Uterus (tissue), 4 donors: Measurements from ENCODE around the gene SGMS1. TPM values are rescaled to one million over a fixed set of nuclear protein-coding genes. Genes with fewer than 3 reads are reported as not detected.
"Not testable (repeated sequence)": the region's sequence is repeated elsewhere in the genome, so short reads cannot be mapped to it uniquely, and the experiment has no call there.

Experiments
- DNase-seq, 2 donors: peaks; one replicate each; pipeline ENCODE4 v3.0.0-alpha.2; 2019 to 2020
- H3K27ac ChIP-seq, 2 donors: fragments of 200-600 bp; sonication (generic); 1 replicate in 1 of 2; 2 replicates in 1 of 2; pipeline ENCODE4 v1.5.1; 2016 to 2018
- H3K27me3 ChIP-seq, 2 donors: fragments of 200-600 bp; sonication (generic); one replicate each; pipeline ENCODE4 v1.5.1; 2018 to 2019; ENCODE audit warnings: control low read depth in 1 of 2
- H3K36me3 ChIP-seq, 2 donors: fragments of 200-600 bp; sonication (generic); one replicate each; pipeline ENCODE4 v1.5.1; 2019; ENCODE audit warnings: control low read depth in 1 of 2
- H3K4me1 ChIP-seq, 2 donors: fragments of 200-600 bp; sonication (generic); one replicate each; pipeline ENCODE4 v1.5.1; 2018 to 2019; ENCODE audit warnings: control low read depth in 1 of 2
- H3K4me3 ChIP-seq, 2 donors: fragments of 200-600 bp; sonication (generic); 1 replicate in 1 of 2; 2 replicates in 1 of 2; pipeline ENCODE4 v1.5.1; 2018 to 2019; ENCODE audit warnings: mild to moderate bottlenecking in 1 of 2
- H3K9me3 ChIP-seq, 2 donors: fragments of 200-600 bp; sonication (generic); one replicate each; pipeline ENCODE4 v1.5.1; 2019; ENCODE audit warnings: control low read depth in 1 of 2
- POLR2A ChIP-seq, 2 donors: fragments of 450-650 bp; IDR thresholded peaks; one replicate each; pipeline ENCODE4 v1.6.1; 2016; ENCODE audit warnings: antibody characterized with exemption in 2 of 2, mild to moderate bottlenecking in 1 of 2, moderate library complexity in 1 of 2
- intact Hi-C: fragments of 100-400 bp; cut with DNase I; formaldehyde crosslinking; loops from one replicate; pipeline ENCODE4 v1.15.1; 2023; ENCODE audit warnings: low total_unique reads
- total RNA-seq, 4 donors: library from RNA; depleted of rRNA in 3 of 4; stranded (reverse); fragments of >200 nt in 3 of 4; gene quantifications; one replicate each; pipeline versions ENCODE4 v1.1.0 to v1.2.4, GENCODE V29; 2014 to 2023
- TF ChIP-seq, protein P1 (sequence below), 4 experiments: fragments of 200-600 bp in 2 of 4; fragments of 450-650 bp in 2 of 4; sonication (generic) in 2 of 4; IDR thresholded peaks; one replicate each; pipeline ENCODE4 v1.5.1; 2016 to 2019; ENCODE audit warnings: antibody characterized with exemption in 4 of 4, mild to moderate bottlenecking in 2 of 4, moderate library complexity in 1 of 4
- donor health status: DM: yes; HTN: yes; CAD: no.

Gene SGMS1
- total RNA-seq, 4 donors from 2014 or later, result 38.0 to 102 (median 57.7) TPM

DNA sequence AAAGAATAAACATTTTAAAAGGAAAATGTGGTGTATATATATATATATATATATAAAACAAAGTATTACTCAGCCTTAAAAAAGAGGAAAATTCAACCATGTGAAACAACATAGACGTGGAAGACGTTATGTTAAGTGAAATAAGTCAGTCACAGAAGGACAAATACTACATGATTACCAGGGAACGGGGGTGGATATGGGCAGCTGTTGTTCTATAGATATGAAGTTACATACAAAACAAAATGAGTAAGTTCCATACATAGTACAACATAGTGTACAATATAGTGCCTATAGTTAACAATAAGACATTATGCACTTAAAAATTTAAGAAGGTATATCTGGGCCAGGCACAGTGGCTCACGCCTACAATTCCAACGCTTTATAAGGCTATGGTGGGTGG lies 48.8 kb downstream of the SGMS1 start:
- Histone ChIP-seq H3K4me3 (no peak overlapping the region), H3K4me1 (no peaks in the 10 kb centered on the region), H3K27me3 (no peaks in the 10 kb centered on the region), H3K9me3 (no peaks in the 10 kb centered on the region), H3K27ac (no peak overlapping the region), H3K36me3 (no peaks in the 10 kb centered on the region)
- no peak for DNase-seq
- intact Hi-C loops, result no loop called here
- TF ChIP-seq POLR2A (IDR thresholded peaks at IDR 0.05), result no peak

DNA sequence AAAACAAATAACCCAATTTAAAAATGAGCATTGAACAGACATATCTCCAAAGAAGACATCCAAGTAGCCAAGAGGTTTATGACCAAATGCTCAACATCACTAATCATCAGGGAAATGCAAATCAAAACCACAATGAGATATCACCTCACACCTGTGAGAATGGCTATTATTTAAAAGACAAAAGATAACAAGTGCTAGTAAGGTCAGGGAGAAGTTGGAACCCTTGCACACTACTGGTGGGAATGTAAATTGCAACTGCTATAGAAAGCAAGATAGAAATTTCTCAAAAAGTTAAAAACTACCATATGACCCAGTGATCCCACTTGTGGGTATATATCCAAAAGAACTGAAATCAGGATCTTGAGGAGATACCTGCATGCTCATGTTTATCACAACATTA lies 49.5 kb downstream of the SGMS1 start:
- no peaks in the 10 kb centered on the region for H3K36me3 ChIP-seq
- no peaks in the 10 kb centered on the region for H3K4me1 ChIP-seq
- H3K27me3 ChIP-seq, result no peaks in the 10 kb centered on the region
- no peak for DNase-seq
- intact Hi-C loops, result no loop called here
- no peak overlapping the region for H3K4me3 ChIP-seq
- no peak for TF ChIP-seq POLR2A (IDR thresholded peaks at IDR 0.05)
- TF ChIP-seq, protein P1, sequence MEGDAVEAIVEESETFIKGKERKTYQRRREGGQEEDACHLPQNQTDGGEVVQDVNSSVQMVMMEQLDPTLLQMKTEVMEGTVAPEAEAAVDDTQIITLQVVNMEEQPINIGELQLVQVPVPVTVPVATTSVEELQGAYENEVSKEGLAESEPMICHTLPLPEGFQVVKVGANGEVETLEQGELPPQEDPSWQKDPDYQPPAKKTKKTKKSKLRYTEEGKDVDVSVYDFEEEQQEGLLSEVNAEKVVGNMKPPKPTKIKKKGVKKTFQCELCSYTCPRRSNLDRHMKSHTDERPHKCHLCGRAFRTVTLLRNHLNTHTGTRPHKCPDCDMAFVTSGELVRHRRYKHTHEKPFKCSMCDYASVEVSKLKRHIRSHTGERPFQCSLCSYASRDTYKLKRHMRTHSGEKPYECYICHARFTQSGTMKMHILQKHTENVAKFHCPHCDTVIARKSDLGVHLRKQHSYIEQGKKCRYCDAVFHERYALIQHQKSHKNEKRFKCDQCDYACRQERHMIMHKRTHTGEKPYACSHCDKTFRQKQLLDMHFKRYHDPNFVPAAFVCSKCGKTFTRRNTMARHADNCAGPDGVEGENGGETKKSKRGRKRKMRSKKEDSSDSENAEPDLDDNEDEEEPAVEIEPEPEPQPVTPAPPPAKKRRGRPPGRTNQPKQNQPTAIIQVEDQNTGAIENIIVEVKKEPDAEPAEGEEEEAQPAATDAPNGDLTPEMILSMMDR (IDR thresholded peaks at IDR 0.05), result no peak
- H3K9me3 ChIP-seq, result no peaks in the 10 kb centered on the region
- no peak overlapping the region for H3K27ac ChIP-seq

DNA sequence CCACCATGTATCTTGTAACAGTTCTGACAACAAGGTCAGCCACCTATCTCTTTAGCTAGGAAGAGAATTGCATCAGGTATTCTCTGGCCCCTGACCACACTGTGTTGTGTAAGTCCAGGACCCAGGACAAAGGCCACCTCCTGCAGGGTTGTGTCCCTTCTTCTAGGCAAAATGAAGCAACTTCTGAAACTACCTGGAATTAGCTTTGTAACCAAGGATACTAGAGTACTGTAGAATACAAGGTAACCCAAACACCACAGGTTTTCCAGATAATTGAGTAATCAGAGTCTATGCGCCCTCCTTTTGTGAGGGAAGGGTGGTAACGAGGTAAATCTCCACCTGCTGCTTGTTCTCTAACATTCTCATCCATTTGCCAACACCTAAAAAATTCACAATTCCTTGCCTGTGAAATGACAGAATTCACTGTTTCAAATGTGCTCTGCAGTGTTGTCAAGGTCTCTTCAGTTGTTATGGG lies 51.7 kb downstream of the SGMS1 start:
- no peak overlapping the region for H3K27ac ChIP-seq
- no peaks in the 10 kb centered on the region for H3K36me3 ChIP-seq
- no peaks in the 10 kb centered on the region for H3K4me1 ChIP-seq
- no peak for TF ChIP-seq POLR2A (IDR thresholded peaks at IDR 0.05)
- TF ChIP-seq, protein P1 (IDR thresholded peaks at IDR 0.05), result no peak
- intact Hi-C loops, result no loop called here
- DNase-seq, result no peak
- no peaks in the 10 kb centered on the region for H3K27me3 ChIP-seq
- no peaks in the 10 kb centered on the region for H3K9me3 ChIP-seq
- H3K4me3 ChIP-seq, result no peak overlapping the region

DNA sequence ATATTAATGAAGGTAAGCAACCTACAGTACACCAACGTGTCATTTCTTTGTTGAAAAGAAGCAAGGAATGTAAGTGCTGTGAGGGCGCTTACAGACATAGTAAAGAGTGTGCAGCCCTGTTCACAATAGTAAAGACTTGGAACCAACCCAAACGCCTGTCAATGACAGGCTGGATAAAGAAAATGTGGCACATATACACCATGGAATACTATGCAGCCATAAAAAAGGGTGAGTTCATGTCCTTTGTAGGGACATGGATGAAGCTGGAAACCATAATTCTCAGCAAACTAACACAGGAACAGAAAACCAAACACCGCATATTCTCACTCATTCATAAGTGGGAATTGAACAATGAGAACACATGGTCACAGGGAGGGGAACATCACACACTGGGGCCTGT lies 55.0 kb downstream of the SGMS1 start:
- H3K4me1 ChIP-seq, DNase-seq, H3K27ac ChIP-seq, H3K4me3 ChIP-seq, intact Hi-C loops, H3K27me3 ChIP-seq, H3K36me3 ChIP-seq, H3K9me3 ChIP-seq: not testable (repeated sequence)

DNA sequence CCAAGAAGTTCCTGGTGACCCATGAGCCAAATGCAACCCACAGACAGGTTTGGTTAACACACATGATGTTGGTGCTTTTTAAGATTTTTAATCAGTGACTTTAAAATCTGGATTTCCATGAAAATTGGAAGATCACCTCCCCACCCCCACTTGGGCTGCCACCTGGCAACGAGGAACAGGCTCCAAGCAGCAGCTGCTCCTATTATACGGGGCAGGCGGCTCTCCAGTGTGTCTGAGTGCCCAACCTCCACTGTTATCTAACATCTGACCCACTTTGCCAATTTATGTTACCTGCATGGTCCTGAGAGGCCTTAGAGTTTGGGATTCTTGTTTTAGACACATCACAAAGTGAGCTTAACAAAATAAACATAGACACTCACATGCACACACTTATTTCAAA lies 56.4 kb downstream of the SGMS1 start:
- intact Hi-C loops, result no loop called here
- no peak for DNase-seq
- no peaks in the 10 kb centered on the region for H3K36me3 ChIP-seq
- no peaks in the 10 kb centered on the region for H3K9me3 ChIP-seq
- no peaks in the 10 kb centered on the region for H3K4me1 ChIP-seq
- no peak overlapping the region for H3K4me3 ChIP-seq
- no peaks in the 10 kb centered on the region for H3K27me3 ChIP-seq
- TF ChIP-seq, protein P1 (IDR thresholded peaks at IDR 0.05), result no peak
- no peak for TF ChIP-seq POLR2A (IDR thresholded peaks at IDR 0.05)
- H3K27ac ChIP-seq, result no peak overlapping the region

DNA sequence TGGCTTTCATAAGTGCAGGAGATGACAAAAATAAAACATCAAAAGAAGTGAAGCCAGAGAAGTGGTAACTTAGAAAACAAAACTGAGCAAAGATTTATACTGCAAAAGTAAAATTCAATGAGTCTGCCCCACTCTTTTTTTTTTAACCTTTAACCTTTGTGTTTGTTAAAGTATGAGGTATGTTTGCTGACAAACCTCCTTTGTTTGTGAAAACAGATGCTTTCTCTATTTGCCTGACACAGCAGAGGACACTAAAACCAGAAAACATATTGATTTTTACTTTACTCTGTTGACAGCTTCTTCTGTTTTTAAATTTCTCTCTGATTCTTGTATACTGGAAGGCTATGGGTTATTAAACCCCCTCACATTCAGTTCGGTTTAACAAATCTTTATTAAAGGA lies 57.6 kb downstream of the SGMS1 start:
- H3K27ac ChIP-seq, result no peak overlapping the region
- TF ChIP-seq, protein P1 (IDR thresholded peaks at IDR 0.05), result no peak
- no peak for TF ChIP-seq POLR2A (IDR thresholded peaks at IDR 0.05)
- intact Hi-C loops, result no loop called here

More for the DNA sequence above, 57.6 kb downstream of the SGMS1 start:
- no peak overlapping the region for H3K4me3 ChIP-seq
- DNase-seq, result no peak
- no peaks in the 10 kb centered on the region for H3K36me3 ChIP-seq
- no peaks in the 10 kb centered on the region for H3K27me3 ChIP-seq
- H3K4me1 ChIP-seq, result no peaks in the 10 kb centered on the region
- no peaks in the 10 kb centered on the region for H3K9me3 ChIP-seq
